NCI-H2196 treated with DMSO at 0.1 percent for 48 hours (cell line): ENCODE measurements around the gene DOCK2.
"Not testable (repeated sequence)": the region's sequence is repeated elsewhere in the genome, so short reads cannot be mapped to it uniquely, and the experiment has no call there.

Experiments used
- DNase-seq: peaks from one replicate; lab custom pipeline; 2025; ENCODE audit not compliant: unreplicated experiment; lab: John Stamatoyannopoulos, UW

The DOCK2 gene

DNA sequence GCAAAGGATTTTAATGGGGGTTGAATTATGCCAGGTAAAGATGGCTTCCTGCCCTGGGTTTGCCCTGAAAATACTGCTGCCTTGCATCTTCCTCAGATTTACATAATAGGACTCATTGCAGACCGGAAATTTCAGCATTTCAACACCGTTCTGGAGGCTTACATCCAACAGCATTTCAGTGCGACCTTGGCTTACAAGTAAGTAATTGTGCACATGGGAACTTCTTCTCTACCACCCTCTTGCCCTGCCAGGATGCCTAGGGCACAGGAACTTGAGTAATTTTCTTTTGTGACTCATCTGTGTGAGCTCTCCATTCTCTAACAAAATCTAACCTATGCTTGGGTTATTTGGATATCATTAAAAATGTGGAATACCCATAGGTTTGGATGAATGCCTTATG, 80.2 kb downstream of the DOCK2 start:
- no peak for DNase-seq

GRCh38 chr5:169719360-169720314, 82.6 kb downstream of the DOCK2 start:
- no peak for DNase-seq

- no peak for DNase-seq
These were observed 84.7 kb downstream of the DOCK2 start for GRCh38 chr5:169721771-169722170.

DNA sequence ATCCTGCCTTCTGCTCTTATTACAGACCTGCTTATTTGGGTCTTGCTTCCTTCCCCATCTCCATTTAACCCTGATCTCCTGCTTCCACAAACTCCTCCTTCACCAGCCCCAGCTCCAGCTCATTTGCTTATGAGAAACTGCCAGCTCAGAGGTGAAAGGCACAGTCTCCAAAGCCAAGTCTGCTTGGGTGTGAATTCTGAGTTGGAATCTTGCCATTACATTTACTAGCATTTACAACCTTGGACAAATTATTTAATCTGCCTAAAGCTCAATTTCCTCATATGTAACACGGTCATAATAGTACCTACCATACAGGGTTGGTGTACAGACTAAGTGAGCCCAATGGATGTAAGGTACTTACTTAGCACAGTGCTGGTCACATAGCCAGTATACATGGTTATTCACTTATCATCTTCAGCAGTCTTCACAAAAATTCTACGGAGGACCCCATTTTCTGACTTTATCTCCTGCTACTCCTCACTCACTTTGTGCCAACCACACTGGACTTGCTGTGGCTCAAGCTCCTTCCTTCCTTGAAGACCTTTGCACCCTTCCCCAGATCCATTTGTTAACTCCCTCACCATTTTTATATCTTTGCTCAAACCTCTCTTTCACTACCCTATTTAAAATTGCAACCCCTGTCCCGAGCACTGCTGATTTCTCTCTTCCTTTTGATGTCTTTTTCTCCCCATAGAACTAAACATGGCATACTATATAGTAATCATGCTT, 86.2 kb downstream of the DOCK2 start:
- DNase-seq, result no peak

- no peak for DNase-seq
These were observed 87.4 kb downstream of the DOCK2 start for GRCh38 chr5:169724303-169725087.

- not testable (repeated sequence) for DNase-seq
These were observed 88.6 kb downstream of the DOCK2 start for GRCh38 chr5:169725665-169726064.

- no peak for DNase-seq
These were observed 91.3 kb downstream of the DOCK2 start for GRCh38 chr5:169728418-169728817.

DNA sequence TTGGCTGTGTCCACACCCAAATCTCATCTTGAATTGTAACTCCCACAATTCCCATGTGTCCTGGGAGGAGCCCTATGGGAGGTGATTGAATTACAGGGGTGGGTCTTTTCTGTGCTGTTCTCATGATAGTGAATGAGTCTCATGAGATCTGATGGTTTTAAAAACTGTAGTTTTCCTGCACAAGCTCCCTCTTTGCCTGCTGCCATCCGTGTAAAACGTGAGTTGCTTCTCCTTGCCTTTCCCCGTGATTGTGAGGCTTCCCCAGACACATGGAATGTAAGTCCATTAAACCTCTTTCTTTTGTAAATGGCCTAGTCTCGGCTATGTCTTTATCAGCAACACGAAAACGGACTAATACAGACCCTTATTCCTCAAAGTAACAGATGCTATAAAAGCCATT, 94.1 kb downstream of the DOCK2 start:
- no peak for DNase-seq

DNA sequence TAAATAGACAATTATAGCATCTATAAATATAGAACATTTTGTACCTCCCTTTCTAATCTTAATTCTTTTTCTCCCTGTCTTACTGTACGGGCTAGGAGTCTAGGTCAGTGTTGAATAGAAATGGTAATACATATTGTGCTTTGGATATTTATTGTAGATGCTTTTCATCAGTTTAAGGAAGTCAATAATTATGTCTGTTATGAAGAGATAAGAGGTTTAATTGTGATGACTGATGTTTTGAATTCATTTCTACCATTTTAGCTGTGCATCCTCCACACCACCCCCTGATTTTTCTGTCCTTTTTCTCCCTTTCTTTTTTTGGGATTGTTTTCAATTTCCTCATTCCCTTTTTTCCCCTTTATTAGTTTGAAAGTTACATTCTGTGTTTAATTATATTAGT, 95.8 kb downstream of the DOCK2 start:
- DNase-seq, result no peak

DNA sequence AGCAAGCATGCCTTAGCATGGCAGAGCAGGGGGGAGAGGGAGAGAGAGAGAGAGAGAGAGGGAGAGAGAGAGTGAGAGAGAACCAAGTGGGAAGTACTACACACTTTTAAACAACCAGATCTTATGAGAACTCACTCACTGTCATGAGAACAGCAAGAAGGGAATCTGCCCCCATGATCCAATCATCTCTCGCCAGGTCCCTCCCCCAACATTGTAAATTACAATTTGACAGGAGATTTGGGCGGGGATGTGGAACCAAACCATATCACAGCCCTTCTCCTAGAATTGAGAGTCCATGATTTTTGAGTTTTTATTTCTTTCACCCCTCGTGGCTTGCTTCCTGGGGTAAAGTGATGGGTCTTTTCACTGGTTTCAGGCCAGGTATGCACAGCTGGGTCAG, 98.8 kb downstream of the DOCK2 start:
- DNase-seq, result no peak

- no peak for DNase-seq
These were observed 99.6 kb downstream of the DOCK2 start for GRCh38 chr5:169736653-169737052.

DNA sequence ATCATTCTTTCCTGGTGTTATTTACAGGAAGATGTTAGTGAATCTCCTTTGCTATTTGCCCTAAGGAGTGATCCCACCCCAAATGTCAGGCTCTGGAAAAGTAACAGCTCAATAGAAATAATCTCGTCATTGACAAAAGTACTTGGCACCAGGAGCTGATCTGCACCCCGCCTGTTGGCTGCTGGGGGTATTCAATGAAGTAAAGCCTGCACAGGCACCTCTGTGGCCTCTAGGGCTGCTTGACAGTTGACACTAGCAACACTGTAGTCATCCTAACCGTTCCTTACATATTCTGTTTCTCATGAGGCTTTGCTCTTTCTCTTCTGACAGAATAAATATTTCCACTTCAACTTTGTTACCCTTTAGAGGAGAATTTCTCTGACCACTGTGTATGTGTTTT, 103.4 kb downstream of the DOCK2 start:
- no peak for DNase-seq

DNA sequence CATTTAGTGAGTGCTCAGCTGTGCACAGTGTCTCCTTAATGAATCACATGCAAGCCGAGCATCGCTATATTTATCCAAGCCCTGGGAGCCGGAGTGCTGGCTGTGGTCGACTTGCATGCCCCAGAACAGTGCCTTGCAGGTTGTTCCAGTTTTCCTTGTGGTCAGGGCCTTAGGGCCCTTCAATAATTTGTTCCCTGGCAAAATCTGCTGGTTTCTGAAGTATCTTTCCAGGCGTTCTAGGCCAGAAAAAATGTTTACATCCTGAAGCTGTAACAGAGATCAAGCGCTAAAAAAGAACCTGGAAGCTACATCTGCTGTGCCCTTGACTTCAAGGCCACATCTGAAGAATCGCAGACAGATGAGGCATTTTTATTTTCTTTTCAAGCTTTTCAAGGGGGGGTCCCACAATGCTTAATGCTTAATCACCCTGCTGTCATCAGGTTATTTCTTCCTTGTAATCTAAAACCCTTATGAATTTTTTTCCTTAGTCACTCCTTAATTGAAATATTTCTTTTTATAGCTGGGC, 105.8 kb downstream of the DOCK2 start:
- no peak for DNase-seq

DNA sequence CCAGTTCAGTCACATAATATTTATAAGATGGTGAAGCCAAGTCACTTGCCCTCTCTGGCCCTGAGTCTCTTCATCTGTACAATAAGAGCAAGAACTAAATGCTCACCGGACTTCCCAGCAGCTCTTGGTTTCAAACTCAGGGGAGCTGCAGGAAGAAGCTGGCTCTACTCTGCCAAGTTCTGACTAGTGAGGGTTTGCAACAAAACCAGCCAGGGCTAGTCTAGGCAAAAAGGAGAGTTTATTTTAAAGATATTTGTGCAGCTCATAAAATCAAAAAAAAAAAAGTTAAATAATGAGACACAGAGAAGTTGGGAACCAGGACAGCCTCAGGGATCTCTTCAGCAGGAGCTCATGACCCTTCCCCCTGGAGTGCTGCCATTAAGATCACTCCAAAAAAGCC, 107.3 kb downstream of the DOCK2 start:
- DNase-seq, result no peak

GRCh38 chr5:169745441-169746146, 108.5 kb downstream of the DOCK2 start:
- no peak for DNase-seq

GRCh38 chr5:169746147-169746694, 109.1 kb downstream of the DOCK2 start:
- no peak for DNase-seq

- DNase-seq, result no peak
These were observed 111.1 kb downstream of the DOCK2 start for GRCh38 chr5:169748174-169748573.

DNA sequence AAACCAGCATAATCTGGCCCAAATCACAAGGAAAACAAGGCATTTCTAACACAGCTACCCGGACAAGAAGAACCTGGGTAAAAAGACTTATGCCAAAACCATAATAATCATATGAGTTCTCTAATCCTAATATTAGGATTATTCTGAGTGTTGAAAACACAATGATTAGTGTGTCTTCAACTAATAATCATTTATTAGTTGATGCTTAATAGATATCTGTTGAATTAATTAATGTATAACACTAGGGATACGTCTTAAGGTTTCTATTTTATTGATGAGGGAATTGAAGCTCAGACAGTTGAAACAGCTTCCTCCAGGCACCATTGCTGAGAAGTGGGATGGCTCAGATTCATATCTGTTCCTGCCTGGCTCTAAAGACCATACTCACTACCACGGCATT, 112.2 kb downstream of the DOCK2 start:
- DNase-seq, result no peak

GRCh38 chr5:169751490-169751889, 114.4 kb downstream of the DOCK2 start:
- DNase-seq, result no peak

- not testable (repeated sequence) for DNase-seq
These were observed 115.5 kb downstream of the DOCK2 start for GRCh38 chr5:169752566-169752965.
